Small intestine (tissue), 7 donors: Measurements from ENCODE around the gene GAS2. TPM values are rescaled to one million over a fixed set of nuclear protein-coding genes. Genes with fewer than 3 reads are reported as not detected.

Experiments
- DNase-seq, 2 donors: peaks; one replicate each; pipeline versions ENCODE4 v3.0.0 to v3.0.0-alpha.2; 2013
- FAIRE-seq: peaks from 2 replicates; lab custom pipeline; 2012; peaks lifted over from hg19 to GRCh38; lab: Jason Lieb, UNC
- H3K27ac ChIP-seq, 3 donors: one replicate each; pipeline ENCODE4 v1.5.1; 2013; ENCODE audit warnings: low read length in 2 of 3, mild to moderate bottlenecking in 2 of 3, control low read depth in 1 of 3, inconsistent platforms in 1 of 3, low read depth in 1 of 3, moderate library complexity in 1 of 3
- H3K27me3 ChIP-seq, 3 donors: one replicate each; pipeline ENCODE4 v1.6.1; 2013; ENCODE audit warnings: low read length in 3 of 3, inconsistent platforms in 1 of 3; ENCODE audit not compliant: control insufficient read depth in 3 of 3, insufficient read depth in 3 of 3
- H3K36me3 ChIP-seq, 3 donors: one replicate each; pipeline ENCODE4 v1.6.1; 2013; ENCODE audit warnings: low read length in 3 of 3, inconsistent platforms in 1 of 3, low read depth in 1 of 3, mild to moderate bottlenecking in 1 of 3, moderate library complexity in 1 of 3; ENCODE audit not compliant: control insufficient read depth in 3 of 3, insufficient read depth in 2 of 3
- H3K4me1 ChIP-seq, 3 donors: one replicate each; pipeline ENCODE4 v1.6.1; 2013; ENCODE audit warnings: low read length in 2 of 3, inconsistent platforms in 1 of 3, low read depth in 1 of 3, mild to moderate bottlenecking in 1 of 3, moderate library complexity in 1 of 3; ENCODE audit not compliant: control insufficient read depth in 3 of 3, insufficient read depth in 2 of 3
- H3K4me3 ChIP-seq, 3 donors: one replicate each; pipeline ENCODE4 v1.5.1; 2013; ENCODE audit warnings: low read length in 3 of 3, control low read depth in 1 of 3, inconsistent platforms in 1 of 3, low read depth in 1 of 3, mild to moderate bottlenecking in 1 of 3, moderate library complexity in 1 of 3
- H3K9me3 ChIP-seq, 2 donors: one replicate each; pipeline ENCODE4 v1.6.1; 2013; ENCODE audit warnings: low read depth in 1 of 2, low read length in 1 of 2; ENCODE audit not compliant: control insufficient read depth in 2 of 2, insufficient read depth in 1 of 2
- whole genome bisulfite sequencing, 3 donors: extraction: QIAGEN DNeasy Blood & Tissue Kit; methylation state at CpG; one replicate each; pipeline ENCODE4 v1.1.7; 2013; 5-methylcytosine and 5-hydroxymethylcytosine counted together
- polyA plus RNA-seq, 4 donors: library from polyadenylated mRNA; stranded (reverse) in 3 of 4; unstranded in 1 of 4; fragments of 200-250 nt in 3 of 4; fragments of 120-200 nt in 1 of 4; gene quantifications; one replicate each; pipeline versions ENCODE4 v1.2.1 to v1.2.3, GENCODE V29; 2013
- donor health status: healthy with polysubstance abuse.
- donor health status: control.
- donor health status: control.
- donor health status: Bipolar disorder and iron deficiency.
- donor health status: healthy.

GAS2 gene
- polyA plus RNA-seq, 4 donors: 2.4 to 7.2 (median 2.9) TPM

GRCh38 chr11:22723274-22723673, 56.9 kb downstream of the GAS2 start:
- no peak overlapping the region for H3K4me3 ChIP-seq
- H3K27ac ChIP-seq: no peak overlapping the region
- 85 to 92% (median 88%) methylated on average over 3 of the region's 3 CpGs for WGBS, 3 donors
- no peaks in the 10 kb centered on the region for H3K27me3 ChIP-seq
- H3K4me1 ChIP-seq: no peaks in the 10 kb centered on the region
- FAIRE-seq: no peak
- no peak for DNase-seq
- H3K9me3 ChIP-seq: no peaks in the 10 kb centered on the region
- no peaks in the 10 kb centered on the region for H3K36me3 ChIP-seq

GRCh38 chr11:22725079-22725478, 58.7 kb downstream of the GAS2 start:
- H3K9me3 ChIP-seq: no peaks in the 10 kb centered on the region
- no peak for DNase-seq
- no peaks in the 10 kb centered on the region for H3K4me1 ChIP-seq
- no peak overlapping the region for H3K27ac ChIP-seq
- H3K27me3 ChIP-seq: no peaks in the 10 kb centered on the region
- no peak overlapping the region for H3K4me3 ChIP-seq
- H3K36me3 ChIP-seq: no peaks in the 10 kb centered on the region
- WGBS, 3 donors: 45 to 55% (median 51%) methylated on average over 3 of the region's 3 CpGs
- FAIRE-seq: no peak

DNA sequence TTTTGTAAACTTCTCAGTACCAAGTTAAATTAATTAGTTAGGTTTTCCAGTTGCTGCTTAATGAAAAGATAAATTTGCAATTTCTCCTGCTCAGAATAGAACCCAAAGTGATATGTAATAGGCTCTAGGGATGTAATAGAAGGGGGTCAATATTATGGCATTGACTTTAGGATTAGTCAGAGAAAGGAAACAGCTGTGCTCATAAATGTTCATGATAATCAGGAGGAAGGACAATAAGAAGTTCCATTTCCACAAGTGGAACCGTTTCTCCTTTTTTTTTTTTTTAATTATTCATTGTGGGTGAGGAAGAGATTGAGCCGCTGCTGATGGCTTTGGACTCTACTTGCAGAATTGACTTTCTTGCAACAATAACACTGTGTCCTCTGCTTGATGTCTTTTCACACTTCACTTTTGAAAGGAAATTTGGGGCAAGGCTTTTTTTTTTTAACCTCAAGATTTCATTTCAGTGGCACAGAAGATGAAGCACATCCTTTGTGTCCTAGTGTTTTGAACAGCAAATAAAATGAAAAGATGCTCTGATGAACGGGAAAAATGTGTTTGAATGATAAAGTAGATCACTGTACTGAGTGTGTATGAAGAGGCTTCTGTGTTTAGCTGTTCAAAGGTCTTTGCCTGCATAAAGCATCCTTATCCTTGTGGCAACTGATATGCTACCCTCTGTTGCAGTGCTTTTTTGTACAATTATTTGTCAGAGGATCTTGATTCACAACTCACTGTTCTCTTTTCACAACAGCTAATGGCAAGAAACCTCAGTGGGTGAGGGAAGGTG, 62.4 kb downstream of the GAS2 start:
- no peaks in the 10 kb centered on the region for H3K4me1 ChIP-seq
- no peaks in the 10 kb centered on the region for H3K36me3 ChIP-seq
- DNase-seq: no peak
- no peak overlapping the region for H3K4me3 ChIP-seq
- no peaks in the 10 kb centered on the region for H3K9me3 ChIP-seq
- no peak overlapping the region for H3K27ac ChIP-seq
- no peak for FAIRE-seq
- no peaks in the 10 kb centered on the region for H3K27me3 ChIP-seq
- 26 to 43% (median 28%) methylated on average over 3 of the region's 3 CpGs for WGBS, 3 donors

DNA sequence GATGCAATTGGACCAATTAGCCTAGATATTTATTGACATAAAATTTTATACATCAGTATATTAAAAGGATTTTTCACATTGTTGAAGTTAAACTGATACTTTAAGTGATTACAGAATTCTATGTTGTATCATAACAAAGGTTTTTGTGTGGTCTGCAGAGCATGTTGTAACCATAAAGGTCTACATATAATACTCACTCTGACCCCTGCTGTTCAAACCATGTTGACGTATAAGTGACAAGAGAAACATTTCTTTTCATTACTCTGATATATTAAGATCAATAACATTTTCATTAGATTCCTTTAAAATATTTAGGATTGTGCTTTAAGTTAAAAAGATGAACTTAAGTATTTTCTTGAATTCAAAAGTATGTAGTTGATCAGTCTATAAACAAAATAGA, 63.9 kb downstream of the GAS2 start:
- H3K4me3 ChIP-seq: no peak overlapping the region
- H3K9me3 ChIP-seq: no peaks in the 10 kb centered on the region
- 11 to 30% (median 22%) methylated on average over 1 of the region's 1 CpG for WGBS, 3 donors
- H3K4me1 ChIP-seq: no peaks in the 10 kb centered on the region
- FAIRE-seq: peak; percentile 78
- no peaks in the 10 kb centered on the region for H3K36me3 ChIP-seq
- no peaks in the 10 kb centered on the region for H3K27me3 ChIP-seq
- peak; percentile 43 to 44 for DNase-seq
- no peak overlapping the region for H3K27ac ChIP-seq

- H3K27me3 ChIP-seq: no peaks in the 10 kb centered on the region
- no peaks in the 10 kb centered on the region for H3K4me1 ChIP-seq
- FAIRE-seq (no peak), DNase-seq (no peak)
- WGBS, 3 donors: 53 to 91% (median 77%) methylated on average over 2 of the region's 2 CpGs
- H3K27ac ChIP-seq: no peak overlapping the region
- no peaks in the 10 kb centered on the region for H3K9me3 ChIP-seq
- H3K36me3 ChIP-seq: no peaks in the 10 kb centered on the region
- no peak overlapping the region for H3K4me3 ChIP-seq
Measured at GRCh38 chr11:22732588-22732987, 66.2 kb downstream of the GAS2 start.

- Histone ChIP-seq H3K27me3 (no peaks in the 10 kb centered on the region), H3K4me3 (no peak overlapping the region), H3K4me1 (no peaks in the 10 kb centered on the region), H3K27ac (no peak overlapping the region), H3K9me3 (no peaks in the 10 kb centered on the region), H3K36me3 (no peaks in the 10 kb centered on the region)
- DNase-seq (no peak), FAIRE-seq (no peak)
- WGBS, 3 donors: 80 to 86% (median 81%) methylated on average over 1 of the region's 1 CpG
Measured at GRCh38 chr11:22733475-22734248, 67.3 kb downstream of the GAS2 start.

DNA sequence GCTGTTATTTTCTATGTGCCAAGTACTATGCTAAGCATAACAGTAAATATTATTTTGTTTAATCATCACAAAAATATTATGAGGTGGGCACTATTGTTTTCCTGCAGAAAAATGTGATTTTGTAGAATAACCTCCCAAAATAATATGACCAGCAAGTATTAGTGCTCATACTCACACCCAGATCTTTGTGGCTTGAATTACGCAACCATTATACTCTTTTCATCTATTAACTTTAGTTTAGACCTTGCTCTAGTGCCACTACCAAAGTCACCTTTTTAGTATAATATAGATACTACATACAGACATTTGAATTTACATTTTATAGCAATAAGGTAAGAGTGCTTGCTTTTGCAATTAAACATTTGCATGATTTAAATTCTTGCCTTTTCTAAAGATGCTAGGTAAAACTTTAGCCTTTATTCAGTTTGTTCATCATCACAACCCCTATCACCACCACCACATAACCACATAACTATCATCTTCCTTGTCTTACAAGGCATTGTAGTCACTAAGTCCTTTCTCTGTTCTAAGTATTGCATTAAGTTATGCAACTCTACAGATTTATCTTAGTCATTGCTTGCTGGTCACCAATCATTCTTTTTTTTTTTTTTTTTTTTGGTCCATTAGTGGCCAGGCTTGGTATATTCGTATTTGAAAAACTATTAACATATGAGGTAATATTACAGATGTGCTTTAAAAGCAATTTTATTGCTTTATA, 68.4 kb downstream of the GAS2 start:
- H3K4me3 ChIP-seq: no peak overlapping the region
- H3K9me3 ChIP-seq: no peaks in the 10 kb centered on the region
- 60 to 71% (median 67%) methylated on average over 2 of the region's 2 CpGs for WGBS, 3 donors
- H3K4me1 ChIP-seq: no peaks in the 10 kb centered on the region
- no peak overlapping the region for H3K27ac ChIP-seq
- H3K27me3 ChIP-seq: no peaks in the 10 kb centered on the region
- DNase-seq: no peak
- H3K36me3 ChIP-seq: no peaks in the 10 kb centered on the region
- FAIRE-seq: no peak

DNA sequence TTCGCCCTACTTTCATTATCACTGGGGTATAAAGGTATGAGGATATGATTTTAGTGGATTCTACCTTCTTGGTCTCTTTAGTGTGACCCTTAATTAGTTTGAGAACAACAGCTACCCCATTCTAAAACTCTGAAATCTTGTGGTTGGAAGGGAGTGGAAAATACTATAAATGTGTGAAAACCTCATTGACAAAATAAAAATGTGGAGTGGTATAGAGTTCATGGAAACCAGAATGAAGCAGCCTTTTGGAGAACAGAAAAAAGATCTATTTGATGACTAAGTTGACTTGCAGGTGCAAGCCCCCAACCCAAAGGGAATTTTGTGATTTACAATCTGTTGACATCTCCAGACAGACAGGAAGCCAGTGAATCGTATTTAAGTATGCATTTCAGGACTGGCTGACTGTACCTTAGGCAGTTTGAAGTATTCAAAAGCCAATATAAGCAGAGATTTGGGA, 75.8 kb downstream of the GAS2 start:
- Histone ChIP-seq H3K4me3 (no peak overlapping the region), H3K27ac (no peak overlapping the region), H3K27me3 (no peaks in the 10 kb centered on the region), H3K36me3 (no peaks in the 10 kb centered on the region), H3K4me1 (no peaks in the 10 kb centered on the region), H3K9me3 (no peaks in the 10 kb centered on the region)
- 56 to 79% (median 72%) methylated on average over 2 of the region's 2 CpGs for WGBS, 3 donors
- FAIRE-seq: no peak
- DNase-seq: no peak
